Hepatocyte (in vitro differentiated cells): ENCODE results near the gene DENND1A.

Experiments used
- EZH2 ChIP-seq: fragments of 200-600 bp; sonication (generic); IDR thresholded peaks from 2 replicates; pipeline ENCODE4 v1.6.1; 2016; ENCODE audit warnings: antibody characterized with exemption, mild to moderate bottlenecking, borderline replicate concordance
- TF ChIP-seq, protein P1 (sequence below): fragments of 200-600 bp; sonication (generic); IDR thresholded peaks from 2 replicates; pipeline ENCODE4 v1.5.1; 2016; ENCODE audit warnings: antibody characterized with exemption, mild to moderate bottlenecking; ENCODE audit not compliant: poor library complexity

GRCh38 chr9:123938401-123938800 lies 8.5 kb upstream of the DENND1A start:
- TF ChIP-seq, protein P1, sequence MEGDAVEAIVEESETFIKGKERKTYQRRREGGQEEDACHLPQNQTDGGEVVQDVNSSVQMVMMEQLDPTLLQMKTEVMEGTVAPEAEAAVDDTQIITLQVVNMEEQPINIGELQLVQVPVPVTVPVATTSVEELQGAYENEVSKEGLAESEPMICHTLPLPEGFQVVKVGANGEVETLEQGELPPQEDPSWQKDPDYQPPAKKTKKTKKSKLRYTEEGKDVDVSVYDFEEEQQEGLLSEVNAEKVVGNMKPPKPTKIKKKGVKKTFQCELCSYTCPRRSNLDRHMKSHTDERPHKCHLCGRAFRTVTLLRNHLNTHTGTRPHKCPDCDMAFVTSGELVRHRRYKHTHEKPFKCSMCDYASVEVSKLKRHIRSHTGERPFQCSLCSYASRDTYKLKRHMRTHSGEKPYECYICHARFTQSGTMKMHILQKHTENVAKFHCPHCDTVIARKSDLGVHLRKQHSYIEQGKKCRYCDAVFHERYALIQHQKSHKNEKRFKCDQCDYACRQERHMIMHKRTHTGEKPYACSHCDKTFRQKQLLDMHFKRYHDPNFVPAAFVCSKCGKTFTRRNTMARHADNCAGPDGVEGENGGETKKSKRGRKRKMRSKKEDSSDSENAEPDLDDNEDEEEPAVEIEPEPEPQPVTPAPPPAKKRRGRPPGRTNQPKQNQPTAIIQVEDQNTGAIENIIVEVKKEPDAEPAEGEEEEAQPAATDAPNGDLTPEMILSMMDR: no peak
- no peak for TF ChIP-seq EZH2
